SU-DHL-6 (cell line): ENCODE data around the gene NME1.

Experiments used
- H2AFZ ChIP-seq: fragments of 200-600 bp; sonication (generic); 2 replicates; pipeline ENCODE4 v1.6.1; 2014; ENCODE audit warnings: low read depth, mild to moderate bottlenecking, moderate library complexity, mixed read lengths, antibody characterized with exemption, low read length; ENCODE audit not compliant: severe bottlenecking
- H3F3A ChIP-seq: fragments of 200-600 bp; shearing (Covaris generic); 2 replicates; pipeline ENCODE4 v1.6.0; 2016; ENCODE audit warnings: antibody characterized with exemption, mild to moderate bottlenecking; ENCODE audit not compliant: insufficient read depth
- H3K27ac ChIP-seq: fragments of 200-600 bp; sonication (generic); 2 replicates; pipeline ENCODE4 v1.5.1; 2016; ENCODE audit warnings: low read depth, mild to moderate bottlenecking, low read length, moderate library complexity, mixed read lengths
- H3K27me3 ChIP-seq: fragments of 200-600 bp; sonication (generic), shearing (Covaris generic); 2 replicates; pipeline ENCODE4 v1.6.0; 2014; ENCODE audit warnings: mild to moderate bottlenecking, low read length
- H3K36me3 ChIP-seq: fragments of 200-600 bp; sonication (generic); 2 replicates; pipeline ENCODE4 v1.6.1; 2014; ENCODE audit warnings: mild to moderate bottlenecking, low read length, mixed read lengths
- H3K4me2 ChIP-seq: fragments of 300-600, 200-600 bp; shearing (Covaris generic), sonication (generic); 2 replicates; pipeline ENCODE4 v1.6.0; 2014; ENCODE audit warnings: low read length, low read depth, mild to moderate bottlenecking; ENCODE audit not compliant: poor library complexity, severe bottlenecking
- H3K4me3 ChIP-seq: fragments of 200-600 bp; sonication (generic); 2 replicates; pipeline ENCODE4 v1.5.1; 2014; ENCODE audit warnings: antibody characterized with exemption, low read length, mild to moderate bottlenecking, mixed read lengths; ENCODE audit not compliant: insufficient read depth, poor library complexity, severe bottlenecking
- H3K79me2 ChIP-seq: fragments of 200-600 bp; sonication (generic); 2 replicates; pipeline ENCODE4 v1.6.1; 2014; ENCODE audit warnings: mild to moderate bottlenecking, low read length, moderate library complexity; ENCODE audit not compliant: insufficient read depth
- H3K9ac ChIP-seq: fragments of 200-600 bp; sonication (generic); 2 replicates; pipeline ENCODE4 v1.7.0; 2014; ENCODE audit warnings: mild to moderate bottlenecking, low read length
- H3K9me2 ChIP-seq: fragments of 200-600 bp; sonication (generic); replicated peaks from 2 replicates; pipeline ENCODE4 v1.6.1; 2014; ENCODE audit warnings: low read length; ENCODE audit not compliant: insufficient read depth
- H3K9me3 ChIP-seq: fragments of 200-600 bp; sonication (generic); 2 replicates; pipeline ENCODE4 v1.6.1; 2014; ENCODE audit warnings: low read length, mixed read lengths; ENCODE audit not compliant: insufficient read depth
- H4K20me1 ChIP-seq: fragments of 200-600 bp; sonication (generic); 2 replicates; pipeline ENCODE4 v1.6.1; 2014; ENCODE audit warnings: low read depth, mild to moderate bottlenecking, antibody characterized with exemption, low read length, moderate library complexity, mixed read lengths
- EZH2phosphoT487 ChIP-seq: fragments of 200-600 bp; sonication (generic), shearing (Covaris generic); conservative IDR thresholded peaks from 2 replicates; pipeline ENCODE4 v1.6.1; 2018; ENCODE audit warnings: mild to moderate bottlenecking, antibody characterized with exemption, low read length, moderate library complexity, mixed read lengths
- TF ChIP-seq, protein P1 (sequence below): fragments of 200-600 bp; sonication (generic); IDR thresholded peaks from one replicate; pipeline ENCODE4 v1.5.1; 2017; ENCODE audit warnings: antibody characterized with exemption, mild to moderate bottlenecking, low read length, moderate library complexity; ENCODE audit not compliant: insufficient read depth, poor library complexity, severe bottlenecking

Gene NME1

DNA sequence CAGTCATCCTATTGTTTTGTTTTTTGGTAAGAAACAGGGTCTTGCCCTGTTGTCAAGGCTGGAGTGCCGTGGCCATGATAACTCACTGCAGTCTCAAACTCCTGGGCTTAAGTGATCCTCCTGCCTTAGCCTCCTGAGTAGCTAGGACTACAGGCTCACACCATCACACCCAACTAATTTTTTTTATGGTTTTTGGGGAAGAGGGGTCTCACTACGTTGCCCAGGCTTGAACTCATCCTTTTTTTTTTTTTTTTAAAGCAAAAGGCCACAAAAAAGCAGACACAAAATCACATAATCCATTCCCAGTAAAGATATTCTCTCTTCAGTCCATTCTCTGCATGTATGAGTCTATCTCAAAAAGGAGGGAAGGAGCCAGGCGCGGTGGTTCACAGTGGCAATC lies 38.2 kb upstream of the NME1 start:
- H3K79me2 ChIP-seq: peaks cover 93% of the 10 kb centered on the region
- H3F3A ChIP-seq: peaks cover 7% of the 10 kb centered on the region; the same call in 1 of the 2 replicates
- H3K9ac ChIP-seq: no peak overlapping the region
- H3K9me3 ChIP-seq: no peaks in the 10 kb centered on the region
- H2AFZ ChIP-seq: no peak overlapping the region
- H4K20me1 ChIP-seq: no peaks in the 10 kb centered on the region; the same call in 1 of the 2 replicates
- TF ChIP-seq, protein P1, sequence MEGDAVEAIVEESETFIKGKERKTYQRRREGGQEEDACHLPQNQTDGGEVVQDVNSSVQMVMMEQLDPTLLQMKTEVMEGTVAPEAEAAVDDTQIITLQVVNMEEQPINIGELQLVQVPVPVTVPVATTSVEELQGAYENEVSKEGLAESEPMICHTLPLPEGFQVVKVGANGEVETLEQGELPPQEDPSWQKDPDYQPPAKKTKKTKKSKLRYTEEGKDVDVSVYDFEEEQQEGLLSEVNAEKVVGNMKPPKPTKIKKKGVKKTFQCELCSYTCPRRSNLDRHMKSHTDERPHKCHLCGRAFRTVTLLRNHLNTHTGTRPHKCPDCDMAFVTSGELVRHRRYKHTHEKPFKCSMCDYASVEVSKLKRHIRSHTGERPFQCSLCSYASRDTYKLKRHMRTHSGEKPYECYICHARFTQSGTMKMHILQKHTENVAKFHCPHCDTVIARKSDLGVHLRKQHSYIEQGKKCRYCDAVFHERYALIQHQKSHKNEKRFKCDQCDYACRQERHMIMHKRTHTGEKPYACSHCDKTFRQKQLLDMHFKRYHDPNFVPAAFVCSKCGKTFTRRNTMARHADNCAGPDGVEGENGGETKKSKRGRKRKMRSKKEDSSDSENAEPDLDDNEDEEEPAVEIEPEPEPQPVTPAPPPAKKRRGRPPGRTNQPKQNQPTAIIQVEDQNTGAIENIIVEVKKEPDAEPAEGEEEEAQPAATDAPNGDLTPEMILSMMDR: no peak
- no peak for TF ChIP-seq EZH2phosphoT487
- H3K36me3 ChIP-seq: no peaks in the 10 kb centered on the region
- no peaks in the 10 kb centered on the region for H3K9me2 ChIP-seq
- no peak overlapping the region for H3K27ac ChIP-seq
- no peak overlapping the region for H3K4me2 ChIP-seq
- no peak overlapping the region for H3K4me3 ChIP-seq
- H3K27me3 ChIP-seq: no peaks in the 10 kb centered on the region

DNA sequence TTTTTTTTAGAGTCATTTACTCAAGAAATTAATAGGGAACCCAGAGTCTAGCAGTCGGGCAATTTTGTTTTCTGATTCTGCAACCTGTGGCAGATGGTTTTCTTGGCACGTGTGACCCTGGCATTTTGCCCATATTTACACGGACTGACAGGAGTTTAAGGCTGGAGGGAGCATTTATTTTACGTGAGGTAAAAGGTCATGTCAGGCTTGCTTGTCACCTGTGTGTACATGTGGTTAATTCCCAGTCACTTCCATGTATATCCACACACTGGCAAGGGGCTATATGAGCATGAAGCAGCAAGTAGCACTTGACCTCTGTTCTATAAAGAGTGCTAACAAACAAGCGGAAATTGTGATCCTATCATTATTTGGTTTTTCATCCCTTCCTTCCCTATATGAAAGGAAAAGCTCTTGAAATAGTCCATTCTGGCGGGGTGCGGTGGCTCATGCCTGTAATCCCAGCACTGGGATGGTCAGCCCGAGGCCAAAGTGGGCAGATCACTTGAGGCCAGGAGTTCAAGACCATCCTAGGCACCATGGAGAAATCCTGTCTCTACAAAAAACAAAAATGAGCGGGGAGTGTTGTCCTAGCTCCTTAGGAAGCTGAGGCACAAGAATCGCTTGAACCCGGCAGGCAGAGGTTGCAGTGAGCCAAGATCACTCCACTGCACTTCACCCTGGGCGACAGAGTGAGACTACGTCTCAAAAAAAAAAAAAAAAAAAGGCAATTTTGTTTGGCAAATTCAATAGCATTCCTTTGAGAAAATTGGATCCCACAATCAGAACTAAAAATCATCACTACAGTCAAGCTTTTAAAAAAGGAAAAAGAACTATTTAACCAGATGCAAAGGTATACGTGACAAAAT lies 34.8 kb upstream of the NME1 start:
- H3K4me2 ChIP-seq: peak overlapping the region; percentile 88
- H2AFZ ChIP-seq: no peak overlapping the region
- H3K27me3 ChIP-seq: no peaks in the 10 kb centered on the region
- H4K20me1 ChIP-seq: no peaks in the 10 kb centered on the region; the same call in 1 of the 2 replicates
- H3K27ac ChIP-seq: no peak overlapping the region
- peaks cover 62% of the 10 kb centered on the region for H3K79me2 ChIP-seq
- H3K9me2 ChIP-seq: no peaks in the 10 kb centered on the region
- no peaks in the 10 kb centered on the region for H3K36me3 ChIP-seq
- H3K4me3 ChIP-seq: peak overlapping the region; percentile 87
- H3K9me3 ChIP-seq: no peaks in the 10 kb centered on the region
- TF ChIP-seq, protein P1: no peak
- no peak for TF ChIP-seq EZH2phosphoT487
- H3F3A ChIP-seq: peaks cover 7% of the 10 kb centered on the region; the same call in 1 of the 2 replicates
- H3K9ac ChIP-seq: peak overlapping the region; percentile 95

DNA sequence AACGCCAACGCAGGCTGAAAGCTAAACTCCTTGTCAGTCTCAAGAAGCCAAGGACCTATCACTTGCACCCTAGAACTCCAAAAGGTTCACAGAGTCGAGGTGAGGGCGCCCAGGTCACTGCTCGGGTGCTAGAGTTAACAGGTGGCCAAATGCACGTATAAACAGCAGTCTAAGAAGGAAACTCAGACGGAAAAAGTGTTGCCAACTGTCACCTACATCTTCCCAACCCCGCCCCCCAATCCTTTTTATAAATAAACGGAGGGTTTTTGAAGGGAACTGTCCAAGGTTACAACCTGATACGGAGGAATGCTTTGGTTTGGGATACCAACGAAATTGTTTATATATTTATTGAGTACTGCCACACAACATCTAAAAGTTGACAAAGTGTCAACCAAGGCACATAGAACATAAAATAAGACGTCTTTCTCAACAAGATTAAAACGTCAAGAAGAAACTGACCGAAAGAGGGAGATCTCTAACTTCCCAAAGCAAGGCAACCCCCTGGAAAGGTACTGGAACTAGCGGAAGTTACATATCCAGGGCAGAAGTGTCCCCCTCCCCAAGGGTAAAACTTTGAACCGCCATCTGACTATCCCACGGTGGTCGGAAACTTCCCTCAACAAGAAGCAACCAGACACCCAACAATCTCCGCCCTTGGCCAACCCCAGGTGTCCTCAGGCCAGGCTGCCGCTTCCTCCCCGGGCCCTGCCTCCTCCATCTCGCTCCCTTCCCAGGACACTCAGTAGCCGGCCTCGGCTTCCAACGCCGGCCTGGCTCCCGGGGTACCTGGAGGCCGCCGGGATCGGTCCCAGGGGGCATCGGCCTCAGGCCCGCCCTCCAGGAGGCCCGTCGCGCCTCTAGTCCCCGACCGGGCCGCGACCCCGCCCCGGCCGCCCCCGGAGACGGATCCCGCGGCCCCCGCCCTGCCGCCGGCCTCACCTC lies 33.7 kb upstream of the NME1 start:
- Histone ChIP-seq H3K9me3 (no peaks in the 10 kb centered on the region), H3K4me2 (peak overlapping the region; percentile 88), H3F3A (peaks cover 7% of the 10 kb centered on the region; the same call in 1 of the 2 replicates), H3K36me3 (no peaks in the 10 kb centered on the region), H3K27me3 (no peaks in the 10 kb centered on the region), H3K9me2 (no peaks in the 10 kb centered on the region), H3K27ac (peak overlapping the region; percentile 74), H3K9ac (peak overlapping the region; percentile 95), H3K4me3 (peak overlapping the region; percentile 87), H4K20me1 (no peaks in the 10 kb centered on the region; the same call in 1 of the 2 replicates), H3K79me2 (peaks cover 51% of the 10 kb centered on the region), H2AFZ (peak overlapping the region; percentile 73)
- no peak for TF ChIP-seq EZH2phosphoT487
- TF ChIP-seq, protein P1: no peak
